Smooth muscle cell (in vitro differentiated cells): ENCODE measurements around the gene RTL1. TPM values are rescaled to one million over a fixed set of nuclear protein-coding genes. Genes with fewer than 3 reads are reported as not detected.

Experiments
- DNase-seq: peaks from one replicate; lab custom pipeline; 2025; ENCODE audit not compliant: unreplicated experiment; lab: John Stamatoyannopoulos, UW
- H2AFZ ChIP-seq: fragments of 200-600 bp; sonication (generic); 2 replicates; pipeline ENCODE4 v1.6.0; 2016; ENCODE audit warnings: antibody characterized with exemption, low read depth, mild to moderate bottlenecking
- H3F3A ChIP-seq: fragments of 200-600 bp; sonication (generic); 2 replicates; pipeline ENCODE4 v1.6.0; 2017; ENCODE audit warnings: antibody characterized with exemption, low read depth
- H3K27ac ChIP-seq: fragments of 200-600 bp; sonication (generic); 2 replicates; pipeline ENCODE4 v1.5.1; 2016; ENCODE audit warnings: low read depth, mild to moderate bottlenecking
- H3K27me3 ChIP-seq: fragments of 200-600 bp; sonication (generic); 2 replicates; pipeline ENCODE4 v1.6.1; 2016; ENCODE audit warnings: low read depth, mild to moderate bottlenecking
- H3K36me3 ChIP-seq: fragments of 200-600 bp; sonication (generic); 2 replicates; pipeline ENCODE4 v1.5.1; 2016; ENCODE audit warnings: low read depth
- H3K4me1 ChIP-seq: fragments of 200-600 bp; sonication (generic); 2 replicates; pipeline ENCODE4 v1.5.1; 2016; ENCODE audit warnings: low read depth
- H3K4me2 ChIP-seq: fragments of 200-600 bp; sonication (generic); 2 replicates; pipeline ENCODE4 v1.6.0; 2016; ENCODE audit warnings: mild to moderate bottlenecking
- H3K4me3 ChIP-seq: fragments of 200-600 bp; sonication (generic); 2 replicates; pipeline ENCODE4 v1.5.1; 2016; ENCODE audit warnings: mild to moderate bottlenecking
- H3K79me2 ChIP-seq: fragments of 200-600 bp; sonication (generic); 2 replicates; pipeline ENCODE4 v1.6.0; 2016; ENCODE audit warnings: low read depth, mild to moderate bottlenecking
- H3K9ac ChIP-seq: fragments of 200-600 bp; sonication (generic); 2 replicates; pipeline ENCODE4 v1.6.0; 2016; ENCODE audit warnings: low read depth
- H3K9me3 ChIP-seq: fragments of 200-600 bp; sonication (generic); replicated peaks from 2 replicates; pipeline ENCODE4 v1.5.1; 2016; ENCODE audit warnings: low read depth
- H4K20me1 ChIP-seq: fragments of 200-600 bp; sonication (generic); 2 replicates; pipeline ENCODE4 v1.6.0; 2016; ENCODE audit warnings: low read depth
- CTCF ChIP-seq: fragments of 200-600 bp; sonication (generic); IDR thresholded peaks from 2 replicates; pipeline ENCODE4 v1.5.1; 2017; ENCODE audit warnings: borderline replicate concordance, mild to moderate bottlenecking, antibody characterized with exemption; ENCODE audit not compliant: insufficient read depth, poor library complexity, severe bottlenecking
- WGBS: methylation state at CpG from one replicate; pipeline ENCODE4 v1.1.7; 2016; ENCODE audit warnings: low lambda C conversion rate; 5-methylcytosine and 5-hydroxymethylcytosine counted together
- polyA plus RNA-seq: library from polyadenylated mRNA; unstranded; fragments of >200 nt; fragmentation: Nextera tagmentation; extraction: Ambion mirVana; gene quantifications from 2 replicates; pipeline ENCODE4 v1.2.1, GENCODE V29; 2016
- total RNA-seq: library from RNA; depleted of rRNA; stranded (reverse); fragments of >200 nt; gene quantifications from 2 replicates; pipeline ENCODE4 v1.2.3, GENCODE V29; 2014

Gene RTL1
- total and polyA plus RNA-seq, 2 experiments from 2014 or later: 6.7 to 13.9 TPM

GRCh38 chr14:100896369-100897060 is 7.0 kb downstream of the RTL1 start:
- Histone ChIP-seq H3K9ac (no peak overlapping the region), H3K36me3 (no peaks in the 10 kb centered on the region), H3F3A (peaks cover 2% of the 10 kb centered on the region), H3K4me2 (no peak overlapping the region), H3K9me3 (no peaks in the 10 kb centered on the region), H4K20me1 (no peaks in the 10 kb centered on the region), H3K4me1 (peaks cover 41% of the 10 kb centered on the region), H3K27ac (no peak overlapping the region), H3K27me3 (no peaks in the 10 kb centered on the region), H2AFZ (no peak overlapping the region), H3K79me2 (peaks cover 9% of the 10 kb centered on the region), H3K4me3 (no peak overlapping the region)
- WGBS: 71% methylated on average over 22 of the region's 22 CpGs
- no peak for DNase-seq
- no peak for TF ChIP-seq CTCF

- Histone ChIP-seq H3F3A (peaks cover 2% of the 10 kb centered on the region), H4K20me1 (no peaks in the 10 kb centered on the region), H3K27ac (no peak overlapping the region), H3K4me3 (no peak overlapping the region), H3K9me3 (no peaks in the 10 kb centered on the region), H3K4me1 (peaks cover 36% of the 10 kb centered on the region), H3K36me3 (no peaks in the 10 kb centered on the region), H3K27me3 (no peaks in the 10 kb centered on the region), H3K9ac (no peak overlapping the region), H3K4me2 (no peak overlapping the region), H2AFZ (no peak overlapping the region), H3K79me2 (peaks cover 9% of the 10 kb centered on the region)
- DNase-seq: no peak
- TF ChIP-seq CTCF: no peak
- WGBS: 95% methylated on average over 6 of the region's 6 CpGs
Observed at GRCh38 chr14:100895411-100895810, 8.1 kb downstream of the RTL1 start.

- Histone ChIP-seq H3K36me3 (no peaks in the 10 kb centered on the region), H3F3A (peaks cover 6% of the 10 kb centered on the region), H2AFZ (no peak overlapping the region), H3K9ac (no peak overlapping the region), H3K4me1 (peaks cover 28% of the 10 kb centered on the region), H3K27ac (no peak overlapping the region), H3K27me3 (no peaks in the 10 kb centered on the region), H3K9me3 (no peaks in the 10 kb centered on the region), H3K4me2 (no peak overlapping the region), H3K79me2 (peaks cover 9% of the 10 kb centered on the region), H3K4me3 (no peak overlapping the region), H4K20me1 (no peaks in the 10 kb centered on the region)
- WGBS: 96% methylated on average over 6 of the region's 6 CpGs
- DNase-seq: no peak
- TF ChIP-seq CTCF: no peak
Observed at GRCh38 chr14:100894416-100894815, 9.1 kb downstream of the RTL1 start.

- Histone ChIP-seq H2AFZ (no peak overlapping the region), H3K9ac (no peak overlapping the region), H3K79me2 (peaks cover 5% of the 10 kb centered on the region), H3K27me3 (no peaks in the 10 kb centered on the region), H3K9me3 (no peaks in the 10 kb centered on the region), H3F3A (peaks cover 10% of the 10 kb centered on the region), H3K27ac (no peak overlapping the region), H3K36me3 (no peaks in the 10 kb centered on the region), H4K20me1 (no peaks in the 10 kb centered on the region), H3K4me1 (peaks cover 31% of the 10 kb centered on the region), H3K4me3 (no peak overlapping the region), H3K4me2 (no peak overlapping the region)
- no peak for DNase-seq
- 94% methylated on average over 11 of the region's 11 CpGs for WGBS
- TF ChIP-seq CTCF: no peak
Observed at GRCh38 chr14:100893760-100894159, 9.8 kb downstream of the RTL1 start.
